Skeletal muscle tissue (tissue), 4 donors: ENCODE measurements around the gene BLM. TPM values are rescaled to one million over a fixed set of nuclear protein-coding genes. Genes with fewer than 3 reads are reported as not detected.

Source experiments
- H3K27ac ChIP-seq: one replicate; pipeline ENCODE4 v1.7.0; 2013; ENCODE audit warnings: mild to moderate bottlenecking, low read depth, low read length, inconsistent platforms
- H3K27me3 ChIP-seq, 3 donors: one replicate each; pipeline ENCODE4 v1.7.0; 2013; ENCODE audit warnings: low read length in 3 of 3; ENCODE audit not compliant: control insufficient read depth in 3 of 3, insufficient read depth in 3 of 3
- H3K36me3 ChIP-seq, 3 donors: one replicate each; pipeline ENCODE4 v1.7.0; 2013; ENCODE audit warnings: low read length in 3 of 3; ENCODE audit not compliant: control insufficient read depth in 3 of 3, insufficient read depth in 3 of 3
- H3K4me1 ChIP-seq, 3 donors: one replicate each; pipeline ENCODE4 v1.7.0; 2013; ENCODE audit warnings: low read length in 3 of 3, mild to moderate bottlenecking in 3 of 3; ENCODE audit not compliant: control insufficient read depth in 3 of 3, insufficient read depth in 3 of 3
- H3K4me3 ChIP-seq, 3 donors: one replicate each; pipeline ENCODE4 v1.7.0; 2013; ENCODE audit warnings: low read length in 3 of 3
- H3K9ac ChIP-seq, 3 donors: one replicate each; pipeline ENCODE4 v1.7.0; 2013; ENCODE audit warnings: low read length in 3 of 3, mild to moderate bottlenecking in 3 of 3, moderate library complexity in 2 of 3, low read depth in 1 of 3
- H3K9me3 ChIP-seq, 3 donors: one replicate each; pipeline ENCODE4 v1.7.0; 2013; ENCODE audit warnings: low read length in 3 of 3; ENCODE audit not compliant: control insufficient read depth in 3 of 3
- total RNA-seq: library from RNA; depleted of rRNA; stranded (reverse); fragments of >200 nt; gene quantifications from one replicate; pipeline ENCODE4 v1.2.3, GENCODE V29; 2014
- donor health status: Osteomylitis.

Gene BLM
- total RNA-seq, 1 donor from 2014 or later, result 2.1 TPM

DNA sequence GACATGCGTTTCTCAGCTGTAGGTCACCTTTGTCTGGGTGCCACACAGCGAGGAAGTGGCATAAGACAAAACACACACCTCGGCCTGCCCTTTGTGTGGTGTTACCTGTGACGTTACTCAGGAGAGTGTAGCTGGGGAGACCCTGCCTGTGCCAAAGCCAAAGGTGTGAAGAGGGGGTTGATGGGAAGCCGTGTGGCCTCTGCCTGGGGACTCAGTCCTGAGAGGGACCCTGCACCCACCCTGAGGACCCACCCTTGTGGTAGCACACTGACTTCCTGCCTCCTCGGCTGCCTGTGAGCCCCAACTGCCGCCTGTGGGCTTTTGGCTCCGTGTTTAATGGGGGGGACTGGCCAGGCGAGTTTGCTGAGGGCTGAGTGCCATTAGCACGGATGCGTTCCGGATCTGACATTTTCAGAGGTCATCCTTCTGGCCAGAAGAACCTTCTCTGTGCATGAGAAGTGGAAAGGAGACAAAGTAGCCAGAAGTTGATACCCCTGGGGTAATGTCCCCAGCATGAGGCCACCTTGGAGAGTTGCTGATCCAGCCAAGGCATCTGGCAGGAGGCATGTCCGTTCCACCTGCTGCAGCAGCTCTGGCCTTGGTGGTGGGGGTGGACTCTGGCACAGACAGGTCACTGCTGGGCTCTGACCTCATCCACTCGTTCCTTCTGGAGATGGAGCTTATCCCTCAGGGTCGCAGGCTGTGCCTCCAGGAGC, 99.4 kb downstream of the BLM start:
- Histone ChIP-seq H3K9me3 (no peaks in the 10 kb centered on the region), H3K27ac (no peak overlapping the region), H3K36me3 (no peaks in the 10 kb centered on the region), H3K27me3 (no peaks in the 10 kb centered on the region), H3K4me1 (peaks cover 0 to 3% (median 3%) of the 10 kb centered on the region in 3 donors), H3K9ac (no peak overlapping the region), H3K4me3 (no peak overlapping the region)

DNA sequence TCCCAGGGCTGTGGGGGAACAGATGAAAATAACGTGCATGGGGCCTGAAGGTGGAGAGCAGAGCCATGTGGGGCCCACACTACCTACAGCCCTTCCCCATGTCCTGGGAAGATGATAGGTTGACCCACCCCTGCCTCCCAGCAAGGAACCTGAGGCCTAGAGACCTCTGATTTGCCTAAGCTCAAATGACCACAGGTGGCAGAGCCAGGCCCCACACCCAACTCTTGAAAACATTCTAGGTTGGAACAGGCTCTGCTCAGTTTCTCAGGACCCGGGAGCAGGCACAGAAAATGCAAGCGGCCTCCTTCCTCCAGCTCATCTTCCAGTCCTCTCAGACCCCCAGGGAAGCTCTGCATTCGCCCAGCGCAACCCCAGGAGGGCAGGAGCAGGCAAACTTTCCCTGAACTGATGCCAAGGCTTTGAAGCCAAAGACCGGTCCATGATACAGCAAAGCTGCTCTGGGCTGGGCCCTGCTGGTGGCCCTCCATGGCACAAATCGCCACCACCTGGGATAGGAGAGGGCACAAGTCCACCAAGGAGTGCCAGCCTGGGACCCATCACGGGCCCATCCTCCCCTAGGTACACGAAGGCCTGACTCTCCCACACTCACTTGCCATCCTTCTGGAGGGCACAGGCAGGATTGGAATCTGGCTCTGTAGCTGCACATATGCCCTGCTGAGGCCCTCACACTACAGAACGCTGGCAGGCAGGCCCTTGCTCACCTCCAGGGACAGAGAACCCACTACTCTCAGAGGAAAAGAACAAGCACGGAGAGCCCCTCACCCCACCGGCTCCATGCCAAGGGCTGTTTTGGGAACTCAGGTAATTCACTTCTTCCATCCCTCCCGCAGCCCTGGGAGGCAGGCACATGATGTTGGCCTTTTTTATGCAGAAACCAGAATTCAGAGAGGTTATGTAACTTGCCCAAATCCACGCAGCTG, 100.2 kb downstream of the BLM start:
- Histone ChIP-seq H3K4me3 (no peak overlapping the region), H3K36me3 (no peaks in the 10 kb centered on the region), H3K4me1 (peaks cover 0 to 3% (median 3%) of the 10 kb centered on the region in 3 donors), H3K27ac (no peak overlapping the region), H3K27me3 (no peaks in the 10 kb centered on the region), H3K9ac (no peak overlapping the region), H3K9me3 (no peaks in the 10 kb centered on the region)

DNA sequence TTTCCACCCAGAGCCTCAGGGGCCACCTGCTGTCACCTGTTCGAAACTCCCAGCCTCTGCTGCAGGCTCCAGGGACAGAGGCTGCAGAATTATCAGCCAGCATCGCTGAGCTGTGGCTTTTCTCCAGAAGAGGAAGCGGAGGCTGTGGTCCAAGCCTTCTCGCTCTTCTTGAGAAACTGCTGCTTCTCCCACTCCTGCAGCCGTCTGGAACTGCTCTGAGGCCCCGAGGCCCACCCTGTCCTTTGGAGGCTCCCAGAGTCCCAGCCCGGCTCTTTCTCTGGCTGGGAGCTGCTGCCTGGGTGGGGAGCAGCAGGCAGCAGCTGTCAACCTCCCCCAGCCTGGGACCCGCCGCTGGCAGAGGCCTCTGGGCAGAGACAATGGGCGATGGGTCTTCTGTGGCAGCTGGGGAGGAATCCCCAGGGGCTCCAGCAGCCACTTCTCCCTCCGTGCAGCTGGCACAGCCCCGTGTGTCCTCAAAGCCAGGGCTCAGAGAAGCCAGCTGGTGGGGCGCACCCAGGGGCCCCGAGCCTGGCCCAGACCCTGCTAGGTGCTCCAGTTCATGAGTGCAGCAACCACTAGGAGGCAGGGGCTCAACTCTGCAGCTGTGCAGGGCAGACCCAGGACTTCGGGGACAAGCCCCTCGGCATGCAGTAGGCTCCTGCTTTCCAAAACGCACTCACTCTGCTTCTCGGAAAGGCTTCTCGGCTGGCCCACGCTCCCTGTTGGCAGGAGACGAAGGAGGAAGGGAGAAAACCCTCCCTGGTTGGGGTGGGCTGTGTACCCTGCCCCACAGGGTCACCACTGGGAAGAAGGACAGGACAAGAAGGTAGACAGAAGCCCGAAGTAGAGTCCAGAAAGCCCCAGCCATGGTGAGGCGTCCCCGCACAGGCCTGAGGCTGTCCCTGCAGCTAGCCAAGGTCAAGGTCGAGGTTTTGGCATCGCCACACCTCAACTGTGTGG, 101.4 kb downstream of the BLM start:
- no peaks in the 10 kb centered on the region for H3K9me3 ChIP-seq
- H3K27ac ChIP-seq, result no peak overlapping the region
- H3K36me3 ChIP-seq, result no peaks in the 10 kb centered on the region
- no peaks in the 10 kb centered on the region for H3K27me3 ChIP-seq
- H3K9ac ChIP-seq, result no peak overlapping the region
- no peak overlapping the region for H3K4me3 ChIP-seq
- H3K4me1 ChIP-seq, result peaks cover 0 to 3% (median 3%) of the 10 kb centered on the region in 3 donors

DNA sequence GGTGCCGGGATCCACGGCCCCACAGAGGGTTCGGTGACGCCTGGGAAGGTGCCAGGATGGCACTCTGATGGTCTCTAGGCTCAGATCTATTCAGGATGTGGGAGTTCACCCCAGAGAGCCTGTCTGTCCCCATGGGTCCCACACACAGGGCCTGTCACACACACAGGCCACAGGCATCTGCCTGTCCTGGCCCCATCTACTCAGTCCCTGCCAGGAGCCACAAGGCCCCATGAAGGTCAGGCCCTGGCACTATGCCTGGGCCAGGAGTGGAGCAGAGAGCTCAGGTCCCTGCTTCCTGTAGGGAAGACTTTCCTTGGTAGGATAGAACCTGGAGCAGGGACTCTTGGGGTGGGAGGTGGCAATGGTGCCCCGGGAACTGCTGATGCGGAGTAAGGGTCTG, 102.2 kb downstream of the BLM start:
- Histone ChIP-seq H3K9ac (no peak overlapping the region), H3K9me3 (no peaks in the 10 kb centered on the region), H3K27ac (no peak overlapping the region), H3K4me1 (peaks cover 0 to 3% (median under 1%) of the 10 kb centered on the region in 3 donors), H3K36me3 (no peaks in the 10 kb centered on the region), H3K4me3 (no peak overlapping the region), H3K27me3 (no peaks in the 10 kb centered on the region)

DNA sequence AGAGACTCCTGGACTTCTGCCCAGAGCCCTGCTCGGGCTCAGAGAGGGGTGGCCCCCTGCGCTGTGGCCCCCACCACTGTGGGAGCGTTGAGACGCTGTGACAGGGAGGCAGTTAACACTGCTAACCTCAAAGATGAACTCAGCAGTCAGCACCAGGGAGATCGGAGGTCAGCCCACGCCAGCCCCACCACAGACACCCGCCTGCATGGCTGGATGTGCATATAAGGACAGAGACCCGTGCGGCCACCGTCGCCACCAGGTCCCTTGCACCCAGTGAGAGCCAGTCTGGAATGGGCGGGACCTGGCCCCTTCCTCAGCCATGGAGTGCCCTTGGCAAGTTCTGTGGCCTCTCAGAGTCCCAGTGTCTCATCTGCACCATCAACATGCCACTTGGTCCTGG, 102.7 kb downstream of the BLM start:
- Histone ChIP-seq H3K36me3 (no peaks in the 10 kb centered on the region), H3K27ac (no peak overlapping the region), H3K9ac (no peak overlapping the region), H3K4me3 (no peak overlapping the region), H3K4me1 (peaks cover 0 to 3% (median 0%) of the 10 kb centered on the region in 3 donors), H3K27me3 (no peaks in the 10 kb centered on the region), H3K9me3 (no peaks in the 10 kb centered on the region)

DNA sequence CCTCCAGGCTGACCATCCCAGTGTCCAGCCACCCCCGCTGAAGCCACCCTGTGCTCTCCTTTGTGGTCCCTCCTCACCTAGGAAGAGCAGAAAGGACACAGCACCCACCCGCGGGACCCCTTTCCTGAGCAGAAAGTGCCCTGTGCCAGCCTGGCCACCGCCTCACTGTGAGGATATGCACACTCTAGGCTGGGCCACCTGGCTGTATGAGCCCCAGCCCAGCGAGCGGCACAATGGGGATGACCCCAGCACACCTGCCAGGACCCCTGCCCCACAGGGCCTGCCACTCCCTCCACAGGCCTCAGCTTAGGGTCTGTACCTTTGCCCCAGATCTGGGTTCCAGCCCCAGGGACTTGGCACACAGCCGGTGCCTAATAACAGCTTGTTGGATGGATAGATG, 103.3 kb downstream of the BLM start:
- Histone ChIP-seq H3K36me3 (no peaks in the 10 kb centered on the region), H3K9ac (no peak overlapping the region), H3K4me3 (no peak overlapping the region), H3K9me3 (no peaks in the 10 kb centered on the region), H3K27me3 (no peaks in the 10 kb centered on the region), H3K27ac (no peak overlapping the region), H3K4me1 (peaks cover 0 to 3% (median 0%) of the 10 kb centered on the region in 3 donors)

DNA sequence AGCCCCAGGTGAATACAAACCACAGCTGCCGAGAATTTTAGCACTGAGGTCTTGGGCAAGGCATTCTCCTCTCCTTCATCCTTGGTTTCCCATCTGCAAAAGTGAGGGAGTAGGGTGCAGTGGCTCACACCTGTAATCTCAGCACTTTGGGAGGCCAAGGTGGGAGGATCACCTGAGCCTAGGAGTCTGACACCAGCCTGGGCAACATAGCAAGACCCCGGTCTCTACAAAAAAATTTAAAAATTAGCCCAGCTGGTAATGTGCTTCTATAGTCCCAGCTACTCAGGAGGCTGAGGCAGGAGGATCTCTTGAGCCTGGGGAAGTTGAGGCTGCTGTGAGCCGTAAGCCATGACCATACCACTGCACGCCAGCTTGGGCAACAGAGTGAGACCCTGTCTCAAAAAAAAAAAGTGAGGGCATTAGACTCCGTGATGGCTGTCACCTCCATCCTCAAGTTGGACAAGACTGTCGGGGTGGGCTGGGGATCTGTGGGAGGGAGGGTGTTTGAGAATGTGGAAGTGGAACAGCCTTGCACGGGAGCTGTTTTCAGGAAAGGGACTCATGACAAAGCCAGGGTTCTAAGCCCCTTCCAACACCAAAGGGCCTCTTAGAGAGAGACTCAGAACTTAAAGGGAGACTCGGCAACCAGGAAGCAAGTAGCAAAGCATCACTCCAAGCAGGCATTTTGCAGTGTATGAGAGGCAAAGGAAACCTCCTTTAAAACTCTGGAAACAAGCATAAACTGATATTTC, 105.2 kb downstream of the BLM start:
- Histone ChIP-seq H3K27me3 (no peaks in the 10 kb centered on the region), H3K9me3 (no peaks in the 10 kb centered on the region), H3K4me1 (peaks cover 0 to 3% (median 0%) of the 10 kb centered on the region in 3 donors), H3K36me3 (no peaks in the 10 kb centered on the region), H3K27ac (no peak overlapping the region), H3K9ac (no peak overlapping the region), H3K4me3 (no peak overlapping the region)

DNA sequence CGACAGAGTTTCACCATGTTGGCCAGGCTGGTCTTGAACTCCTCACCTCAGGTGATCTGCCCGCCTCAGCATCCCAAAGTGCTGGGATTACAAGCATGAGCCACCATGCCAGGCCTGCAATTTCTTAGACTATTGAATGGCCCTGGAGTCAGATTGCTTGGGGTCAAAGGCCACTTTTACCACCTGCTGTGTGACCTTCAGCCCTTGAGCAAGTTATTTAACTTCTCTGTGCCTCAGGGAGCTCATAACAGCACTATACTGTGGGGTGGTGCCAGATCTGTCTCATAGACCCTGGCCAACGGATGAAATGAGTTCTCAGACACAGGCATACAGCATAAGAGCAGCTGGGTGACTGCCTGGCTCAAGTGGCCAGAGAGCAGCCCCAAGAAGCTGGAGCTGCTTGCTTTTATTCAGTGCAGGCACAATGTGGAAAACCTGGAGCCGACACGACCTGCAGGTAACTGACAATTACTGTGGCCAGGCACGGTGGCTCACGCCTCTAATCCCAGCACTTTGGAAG, 106.4 kb downstream of the BLM start:
- Histone ChIP-seq H3K27ac (no peak overlapping the region), H3K9me3 (no peaks in the 10 kb centered on the region), H3K9ac (no peak overlapping the region), H3K4me3 (no peak overlapping the region), H3K27me3 (no peaks in the 10 kb centered on the region), H3K4me1 (peaks cover 0 to 3% (median 0%) of the 10 kb centered on the region in 3 donors), H3K36me3 (no peaks in the 10 kb centered on the region)
